22Rv1 (cell line): ENCODE data around the gene SIGLEC1.

Source experiments
- CTCF ChIP-seq: fragments of 450-650 bp; IDR thresholded peaks from 2 replicates; pipeline ENCODE4 v1.5.1; 2017; ENCODE audit warnings: mild to moderate bottlenecking
- ZFX ChIP-seq: fragments of 450-650 bp; IDR thresholded peaks from 2 replicates; pipeline ENCODE4 v1.6.1; 2017; ENCODE audit warnings: antibody characterized with exemption, borderline replicate concordance

- TF ChIP-seq CTCF, result no peak
- TF ChIP-seq ZFX, result no peak
These were observed 17.5 kb downstream of the SIGLEC1 start for GRCh38 chr20:3694864-3695263.
